AML-193 (cell line): Measurements from ENCODE around the gene LSM5.

Experiments
- DNase-seq, 2 experiments: peaks; one replicate each; lab custom pipeline; 2025; lab: John Stamatoyannopoulos, UW

Gene LSM5

DNA sequence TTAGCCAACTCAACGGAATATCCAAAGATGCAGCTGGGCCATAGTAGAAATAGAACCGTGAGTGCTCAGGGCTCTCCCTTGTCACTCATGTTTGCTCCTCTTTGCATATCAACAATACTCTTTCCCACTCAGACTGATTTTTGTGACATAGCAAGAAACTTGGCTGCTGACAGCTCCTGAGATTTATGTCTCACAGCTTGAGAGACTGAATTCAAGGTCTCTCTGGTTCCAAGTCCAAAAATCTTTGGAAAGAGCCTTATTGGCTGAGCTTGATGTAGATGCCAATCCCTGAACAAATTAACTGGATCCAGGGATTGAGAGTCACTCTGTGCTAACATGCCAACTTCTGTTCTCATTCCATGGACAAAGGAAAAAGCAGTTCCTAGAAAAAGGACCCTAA lies 30.4 kb downstream of the LSM5 start:
- no peak for DNase-seq

DNA sequence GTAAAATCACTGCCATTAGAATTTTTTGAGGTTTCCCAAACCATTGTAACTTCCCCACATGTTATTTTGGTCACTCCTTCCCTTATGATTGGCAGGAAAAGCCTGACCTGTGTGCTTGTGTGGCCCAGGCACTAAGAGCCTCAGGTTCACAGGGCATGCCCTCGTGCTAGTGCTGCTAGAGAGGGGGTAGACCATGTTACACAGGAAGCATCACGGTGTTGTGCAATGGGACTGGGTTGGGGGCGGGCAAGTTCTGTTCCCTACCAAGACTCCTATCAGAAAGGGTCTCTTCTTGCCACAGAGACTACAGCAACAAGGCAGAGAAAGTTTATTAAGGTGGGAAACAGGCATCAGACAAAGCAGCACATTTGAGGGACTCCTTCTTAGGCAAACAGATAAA lies 32.2 kb downstream of the LSM5 start:
- peak in 1 of 2 experiments; percentile 31 for DNase-seq

DNA sequence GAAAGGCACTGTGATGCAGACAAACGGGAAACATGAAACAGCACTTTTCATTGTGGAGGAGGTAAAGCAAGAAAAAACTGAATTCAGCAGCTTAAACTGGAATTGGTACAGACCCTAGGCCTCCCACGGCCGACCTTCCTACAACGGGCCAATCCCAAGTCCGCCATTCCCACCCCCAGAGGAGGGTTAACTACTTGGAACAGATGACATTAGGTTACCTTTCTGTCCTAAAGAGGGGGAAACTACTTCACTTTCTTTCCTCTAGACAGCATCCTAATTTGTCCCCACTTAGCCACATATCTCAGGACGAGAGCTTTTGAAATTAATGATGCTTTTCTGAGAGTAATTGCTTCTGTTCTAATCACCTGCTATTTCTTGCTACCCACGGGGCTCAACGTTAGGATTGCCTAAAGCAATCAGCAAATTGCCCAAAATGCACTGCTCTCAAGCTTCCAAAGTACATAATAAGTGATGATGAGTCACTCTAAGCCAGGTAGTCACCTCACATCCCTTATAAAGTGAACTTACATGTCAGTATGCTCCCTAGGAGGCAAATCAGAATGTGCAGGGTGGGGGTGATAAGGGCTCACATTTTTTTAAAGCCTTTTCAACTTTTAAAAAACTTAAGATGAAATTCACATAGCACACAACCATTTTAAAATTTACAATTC lies 36.7 kb downstream of the LSM5 start:
- no peak for DNase-seq

DNA sequence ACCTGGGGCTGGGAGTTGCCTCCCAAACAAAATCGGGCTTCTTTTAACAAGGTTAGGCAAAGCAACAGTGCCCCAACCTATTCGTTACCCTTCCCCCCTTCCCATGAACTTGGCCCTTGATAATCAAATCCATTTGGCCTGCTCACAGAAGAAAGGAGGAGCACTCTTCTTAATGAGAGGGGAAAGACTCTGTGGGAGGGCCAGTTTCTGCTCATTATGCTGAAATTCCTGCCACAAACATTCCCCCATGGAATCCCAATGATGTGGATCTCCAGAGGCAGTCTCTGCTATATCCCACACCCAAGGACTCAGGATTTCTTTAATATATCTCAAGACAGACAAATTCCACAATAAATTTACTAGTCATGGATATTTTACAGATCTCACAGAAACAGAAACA lies 43.0 kb downstream of the LSM5 start:
- DNase-seq: no peak

DNA sequence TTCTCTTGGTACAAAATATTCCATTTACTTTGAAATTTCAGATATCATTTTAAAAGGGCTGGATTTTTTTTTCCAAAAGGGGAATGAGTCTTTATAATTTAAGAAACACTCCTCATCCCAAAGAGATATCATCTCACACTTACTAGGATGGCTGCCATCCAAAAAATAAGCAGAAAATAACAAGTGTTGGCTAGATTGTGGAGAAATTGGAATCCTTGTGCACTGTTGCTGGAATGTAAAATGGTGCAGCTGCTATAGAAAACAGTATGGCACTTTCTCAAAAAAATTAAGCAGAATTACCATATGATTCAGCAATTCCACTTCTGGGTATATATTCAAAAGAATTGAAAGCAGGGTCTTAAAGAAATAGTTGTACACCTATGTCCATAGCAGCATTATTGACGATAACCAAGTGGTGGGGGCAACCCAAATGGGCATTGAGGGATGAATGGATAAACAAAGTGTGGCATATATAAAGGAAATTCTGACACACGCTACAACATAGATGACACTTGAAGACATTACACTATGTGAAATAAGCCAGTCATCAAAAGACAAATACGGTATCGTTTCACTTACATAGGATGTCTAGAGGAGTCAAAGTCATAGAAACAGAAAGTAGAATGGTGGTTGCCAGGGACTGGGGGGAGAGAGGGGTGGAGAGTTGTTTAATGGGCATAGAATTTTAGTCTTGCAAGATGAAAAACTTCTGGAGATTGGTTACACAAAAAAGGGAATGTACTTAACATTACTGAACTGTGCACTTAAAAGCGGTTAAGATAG lies 53.8 kb downstream of the LSM5 start:
- no peak for DNase-seq
